IMR-90 (cell line): ENCODE results near the gene CLRN1. TPM values are rescaled to one million over a fixed set of nuclear protein-coding genes. Genes with fewer than 3 reads are reported as not detected.

Experiments used
- ATAC-seq: fragments of 200-7000 bp; cut with Tn5 transposase; 2 replicates; pipeline ENCODE4 v1.9.1; 2020; ENCODE audit warnings: low read depth, mild to moderate bottlenecking, moderate library complexity
- BruUV-seq: library from RNA; stranded (reverse); fragments of 400-500 nt; replicated peaks from 2 replicates; lab custom pipeline; 2021; lab: Mats Ljungman, UMichigan
- CTCF ChIA-PET: fragments of 300-600 bp; formaldehyde crosslinking; extraction: SDS; loops from one replicate; lab custom pipeline; 2021; ENCODE audit warnings: antibody characterized with exemption; lab: Yijun Ruan, JAX
- POLR2A ChIA-PET: fragments of 300-600 bp; sonication (Branson Sonifier 250); formaldehyde crosslinking; loops from one replicate; lab custom pipeline; 2022; ENCODE audit warnings: antibody characterized with exemption; ENCODE audit not compliant: unreplicated experiment; lab: Charles Lee
- DNase-seq: peaks from one replicate; pipeline ENCODE4 v3.0.0; 2013
- H2AFZ ChIP-seq: replicated peaks from 2 replicates; pipeline ENCODE3; 2013; ENCODE audit warnings: low read length, mild to moderate bottlenecking; ENCODE audit not compliant: poor library complexity
- H2AK5ac ChIP-seq: 2 replicates; pipeline ENCODE4 v1.6.1; 2013; ENCODE audit warnings: low read depth, low read length, inconsistent platforms
- H2AK9ac ChIP-seq: replicated peaks from 2 replicates; pipeline ENCODE3; 2013; ENCODE audit warnings: mild to moderate bottlenecking, low read depth, low read length, moderate library complexity; ENCODE audit not compliant: poor library complexity
- H2BK120ac ChIP-seq: 2 replicates; pipeline ENCODE4 v1.6.1; 2013; ENCODE audit warnings: low read depth, low read length, inconsistent platforms
- H2BK15ac ChIP-seq: 3 replicates; pipeline ENCODE4 v1.6.1; 2013; ENCODE audit warnings: low read depth, low read length, inconsistent platforms
- H2BK20ac ChIP-seq: 2 replicates; pipeline ENCODE4 v1.6.1; 2013; ENCODE audit warnings: low read depth, mild to moderate bottlenecking, inconsistent platforms, low read length, moderate library complexity
- H2BK5ac ChIP-seq: 2 replicates; pipeline ENCODE4 v1.6.1; 2013; ENCODE audit warnings: mild to moderate bottlenecking, low read depth, low read length, inconsistent platforms; ENCODE audit not compliant: poor library complexity, severe bottlenecking
- H3K14ac ChIP-seq: replicated peaks from 2 replicates; pipeline ENCODE4 v1.6.1; 2013; ENCODE audit warnings: low read depth, low read length, inconsistent platforms
- H3K18ac ChIP-seq: 2 replicates; pipeline ENCODE4 v1.6.1; 2013; ENCODE audit warnings: low read depth, low read length, control low read depth
- H3K23ac ChIP-seq: 2 replicates; pipeline ENCODE4 v1.6.1; 2013; ENCODE audit warnings: low read depth, low read length, inconsistent platforms
- H3K27ac ChIP-seq: 2 replicates; pipeline ENCODE4 v1.5.1; 2013; ENCODE audit warnings: mild to moderate bottlenecking, control low read depth, low read length; ENCODE audit not compliant: insufficient read depth
- H3K27me3 ChIP-seq: 2 replicates; pipeline ENCODE4 v1.6.1; 2013; ENCODE audit warnings: low read length; ENCODE audit not compliant: control insufficient read depth, insufficient read depth
- H3K36me3 ChIP-seq: 2 replicates; pipeline ENCODE4 v1.6.1; 2013; ENCODE audit warnings: low read length, mixed read lengths; ENCODE audit not compliant: control insufficient read depth, insufficient read depth
- H3K4ac ChIP-seq: 2 replicates; pipeline ENCODE4 v1.6.1; 2013; ENCODE audit warnings: low read depth, low read length, inconsistent platforms
- H3K4me1 ChIP-seq: 2 replicates; pipeline ENCODE4 v1.6.1; 2013; ENCODE audit warnings: low read length, mixed read lengths; ENCODE audit not compliant: control insufficient read depth, insufficient read depth
- H3K4me2 ChIP-seq: 2 replicates; pipeline ENCODE4 v1.6.1; 2013; ENCODE audit warnings: low read depth, mild to moderate bottlenecking, control low read depth, low read length, moderate library complexity
- H3K4me3 ChIP-seq: 2 replicates; pipeline ENCODE4 v1.5.1; 2013; ENCODE audit warnings: low read depth, mild to moderate bottlenecking, control low read depth, low read length, moderate library complexity; ENCODE audit not compliant: insufficient read depth
- H3K56ac ChIP-seq: 2 replicates; pipeline ENCODE4 v1.6.1; 2013; ENCODE audit warnings: low read length, inconsistent platforms; ENCODE audit not compliant: insufficient read depth; ENCODE audit errors: extremely low read depth
- H3K79me1 ChIP-seq, 2 experiments: 2 replicates each; pipeline ENCODE4 v1.6.1; 2013; ENCODE audit warnings: low read length in 2 of 2, inconsistent platforms in 1 of 2, low read depth in 1 of 2
- H3K9ac ChIP-seq: 2 replicates; pipeline ENCODE4 v1.6.1; 2013; ENCODE audit warnings: low read depth, low read length, control low read depth
- H3K9me1 ChIP-seq: 2 replicates; pipeline ENCODE4 v1.6.1; 2013; ENCODE audit warnings: low read length, inconsistent platforms; ENCODE audit not compliant: insufficient read depth
- H3K9me3 ChIP-seq: 2 replicates; pipeline ENCODE4 v1.6.1; 2013; ENCODE audit warnings: low read length; ENCODE audit not compliant: control insufficient read depth, insufficient read depth
- H4K20me1 ChIP-seq: 2 replicates; pipeline ENCODE4 v1.6.1; 2013; ENCODE audit warnings: low read length, inconsistent platforms; ENCODE audit not compliant: insufficient read depth
- H4K5ac ChIP-seq: 2 replicates; pipeline ENCODE4 v1.6.1; 2013; ENCODE audit warnings: mild to moderate bottlenecking, low read depth, low read length, control low read depth
- H4K8ac ChIP-seq, 2 experiments: 2 replicates each; pipeline ENCODE4 v1.6.1; 2013; ENCODE audit warnings: low read depth in 2 of 2, low read length in 2 of 2, control low read depth in 1 of 2, inconsistent platforms in 1 of 2
- H4K91ac ChIP-seq: 2 replicates; pipeline ENCODE4 v1.6.1; 2013; ENCODE audit warnings: low read depth, low read length, inconsistent platforms; ENCODE audit not compliant: insufficient read depth
- CEBPB ChIP-seq: IDR thresholded peaks from 2 replicates; pipeline ENCODE4 v1.6.1; 2012; ENCODE audit warnings: low read depth, low read length, improper control_type of control experiment
- MAZ ChIP-seq: IDR thresholded peaks from 2 replicates; pipeline ENCODE4 v1.6.1; 2012; ENCODE audit warnings: low read depth, mild to moderate bottlenecking, low read length, improper control_type of control experiment, moderate library complexity, borderline replicate concordance
- RFX5 ChIP-seq: IDR thresholded peaks from 2 replicates; pipeline ENCODE4 v1.8.0; 2012; ENCODE audit warnings: low read depth, mild to moderate bottlenecking, low read length, moderate library complexity
- WGBS, 2 experiments: methylation state at CpG; one replicate each; pipeline versions ENCODE4 v1.1.5 to v1.1.7; 2013; ENCODE audit warnings: missing lambda C conversion rate in 2 of 2; ENCODE audit not compliant: insufficient read length in 1 of 2; ENCODE audit errors: extremely low coverage in 2 of 2; 5-methylcytosine and 5-hydroxymethylcytosine counted together
- dilution Hi-C: fragments of 300-500 bp; cut with HindIII; formaldehyde crosslinking; loops from one replicate; pipeline ENCODE4 v1.14.3; 2018; ENCODE audit warnings: low sequenced_read_pairs; ENCODE audit not compliant: unreplicated experiment
- in situ Hi-C: fragments of 300-500 bp; cut with MboI; formaldehyde crosslinking; loops from 3 replicates; pipeline ENCODE4 v1.14.3; 2019; ENCODE audit warnings: low sequenced_read_pairs, inconsistent platforms, mixed read lengths
- intact Hi-C: fragments of 100-400 bp; cut with micrococcal nuclease; formaldehyde crosslinking; loops from 2 replicates; pipeline ENCODE4 v1.10.0; 2022
- polyA plus RNA-seq, 3 experiments: library from polyadenylated mRNA; depleted of rRNA; stranded (reverse); fragments of >200 nt; gene quantifications; 2 replicates each; pipeline ENCODE4 v1.2.3, GENCODE V29; 2012; ENCODE audit warnings: low replicate concordance in 1 of 3
- total RNA-seq: library from RNA; depleted of rRNA; stranded (reverse); fragments of >200 nt; gene quantifications from 2 replicates; pipeline ENCODE4 v1.2.3, GENCODE V29; 2012; rRNA removed
- TF ChIP-seq, protein P1 (sequence below): fragments of 150-350 bp; IDR thresholded peaks from 2 replicates; pipeline ENCODE4 v1.6.1; 2016; ENCODE audit warnings: low read depth, mild to moderate bottlenecking, low read length, moderate library complexity, borderline replicate concordance
- TF ChIP-seq, protein P2 (sequence below): fragments of 150-350 bp; IDR thresholded peaks from 2 replicates; pipeline ENCODE4 v1.6.1; 2017; ENCODE audit warnings: mild to moderate bottlenecking, antibody characterized with exemption, low read length, low read depth

CLRN1 gene
- total and polyA plus RNA-seq, 2 of the 4 experiments (the other 2 are of a cell fraction) = not detected

DNA sequence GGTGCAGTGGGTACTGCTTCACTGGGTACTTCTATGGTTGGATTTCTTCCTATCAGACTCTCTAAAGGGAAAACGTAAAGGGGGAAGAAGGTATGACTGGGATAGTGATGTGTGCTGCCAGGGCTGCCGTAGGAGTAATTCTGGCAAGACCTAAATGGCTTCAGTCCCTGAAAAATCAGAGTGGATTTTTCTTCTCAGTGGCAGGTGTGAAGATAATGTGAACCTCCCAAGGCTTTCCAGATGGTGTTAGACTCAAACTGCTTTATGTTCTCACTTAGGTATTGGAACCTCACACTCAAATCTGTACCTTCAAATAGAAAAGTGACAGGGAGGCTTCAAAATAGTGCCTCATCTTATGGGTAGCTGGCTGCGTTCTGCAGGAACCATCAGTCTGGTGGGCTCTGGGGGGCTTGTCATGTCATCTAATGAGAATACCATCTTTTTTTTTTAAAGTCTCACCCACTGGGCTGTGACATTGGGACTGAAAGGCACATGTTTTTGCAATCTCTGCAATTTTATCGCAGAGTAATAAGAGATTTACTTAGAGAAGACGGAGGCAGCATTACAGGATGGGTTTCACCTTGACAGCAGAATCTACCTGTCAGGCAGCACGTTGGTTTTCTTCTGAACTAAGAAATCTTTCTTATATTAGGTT is 95.8 kb downstream of the CLRN1 start:
- H3K4me1 ChIP-seq = no peaks in the 10 kb centered on the region
- no peak overlapping the region for H4K5ac ChIP-seq
- TF ChIP-seq RFX5 = no peak
- TF ChIP-seq MAZ = no peak
- TF ChIP-seq CEBPB = no peak
- TF ChIP-seq, protein P1, sequence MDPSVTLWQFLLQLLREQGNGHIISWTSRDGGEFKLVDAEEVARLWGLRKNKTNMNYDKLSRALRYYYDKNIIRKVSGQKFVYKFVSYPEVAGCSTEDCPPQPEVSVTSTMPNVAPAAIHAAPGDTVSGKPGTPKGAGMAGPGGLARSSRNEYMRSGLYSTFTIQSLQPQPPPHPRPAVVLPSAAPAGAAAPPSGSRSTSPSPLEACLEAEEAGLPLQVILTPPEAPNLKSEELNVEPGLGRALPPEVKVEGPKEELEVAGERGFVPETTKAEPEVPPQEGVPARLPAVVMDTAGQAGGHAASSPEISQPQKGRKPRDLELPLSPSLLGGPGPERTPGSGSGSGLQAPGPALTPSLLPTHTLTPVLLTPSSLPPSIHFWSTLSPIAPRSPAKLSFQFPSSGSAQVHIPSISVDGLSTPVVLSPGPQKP = no peak
- TF ChIP-seq, protein P2, sequence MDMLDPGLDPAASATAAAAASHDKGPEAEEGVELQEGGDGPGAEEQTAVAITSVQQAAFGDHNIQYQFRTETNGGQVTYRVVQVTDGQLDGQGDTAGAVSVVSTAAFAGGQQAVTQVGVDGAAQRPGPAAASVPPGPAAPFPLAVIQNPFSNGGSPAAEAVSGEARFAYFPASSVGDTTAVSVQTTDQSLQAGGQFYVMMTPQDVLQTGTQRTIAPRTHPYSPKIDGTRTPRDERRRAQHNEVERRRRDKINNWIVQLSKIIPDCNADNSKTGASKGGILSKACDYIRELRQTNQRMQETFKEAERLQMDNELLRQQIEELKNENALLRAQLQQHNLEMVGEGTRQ = no peak
- no peaks in the 10 kb centered on the region for H3K9me3 ChIP-seq
- ChIA-PET CTCF (no interaction called here), POLR2A (no interaction called here)
- no peak overlapping the region for H3K4me3 ChIP-seq
- H3K27ac ChIP-seq = no peak overlapping the region
- dilution Hi-C loops (no loop called here), in situ Hi-C loops (no loop called here), intact Hi-C loops (no loop called here)
- no peaks in the 10 kb centered on the region for H3K9me1 ChIP-seq
- DNase-seq (no peak), ATAC-seq (no peak)
- H3K9ac ChIP-seq = no peak overlapping the region
- H4K20me1 ChIP-seq = no peaks in the 10 kb centered on the region
- no peak overlapping the region for H3K4ac ChIP-seq
- H2AFZ ChIP-seq = no peak overlapping the region
- no peak overlapping the region for H3K4me2 ChIP-seq
- H3K79me1 ChIP-seq = no peaks in the 10 kb centered on the region
- no peak overlapping the region for H2AK9ac ChIP-seq
- no peak overlapping the region for H3K56ac ChIP-seq
- no TSS peak for BruUV-seq
- no peak overlapping the region for H2BK15ac ChIP-seq
- no peak overlapping the region for H3K14ac ChIP-seq
- WGBS, 2 experiments = 80% methylated on average over 1 of the region's 6 CpGs; no CpG with 5 or more reads in 1 of the 2 experiments
- H2AK5ac ChIP-seq = no peak overlapping the region
- no peak overlapping the region for H2BK120ac ChIP-seq
- H3K23ac ChIP-seq = no peak overlapping the region
- peaks cover 25% of the 10 kb centered on the region for H3K27me3 ChIP-seq
- H3K18ac ChIP-seq = no peak overlapping the region
- H2BK20ac ChIP-seq = no peak overlapping the region
- no peak overlapping the region for H4K8ac ChIP-seq
- no peaks in the 10 kb centered on the region for H3K36me3 ChIP-seq
- no peak overlapping the region for H2BK5ac ChIP-seq
- no peak overlapping the region for H4K91ac ChIP-seq

Other genes starting within 250 kb of the CLRN1 start
- 24.7 and 26.1 TPM in 2 replicates for gene SIAH2, start 209.6 kb downstream of the CLRN1 start, total RNA-seq
- 61.8 and 78.2 TPM in 2 replicates for gene SIAH2, start 209.6 kb downstream of the CLRN1 start, polyA plus RNA-seq (2012; rRNA removed)
- gene MINDY4B, start 67.3 kb downstream of the CLRN1 start, total RNA-seq = not detected in 2 replicates
- not detected in 2 replicates for gene MINDY4B, start 67.3 kb downstream of the CLRN1 start, polyA plus RNA-seq (2012; rRNA removed)
- gene MED12L, start 112.9 kb upstream of the CLRN1 start, total RNA-seq = 0.18 and 0.28 TPM in 2 replicates
- 0.05 and 0.16 TPM in 2 replicates for gene MED12L, start 112.9 kb upstream of the CLRN1 start, polyA plus RNA-seq (2012; rRNA removed)
- gene GPR171, start 230.5 kb upstream of the CLRN1 start, total RNA-seq = not detected in 2 replicates
- gene GPR171, start 230.5 kb upstream of the CLRN1 start, polyA plus RNA-seq (2012; rRNA removed) = not detected in 2 replicates